KMS-11 (cell line): ENCODE data around the gene ACR.

ENCODE experiments used
- H2AFZ ChIP-seq: fragments of 200-600 bp; sonication (generic); 2 replicates; pipeline ENCODE4 v1.6.1; 2016; ENCODE audit warnings: antibody characterized with exemption, mixed run types, low read depth
- H3K27ac ChIP-seq: fragments of 200-600 bp; sonication (generic); 2 replicates; pipeline ENCODE4 v1.6.1; 2016; ENCODE audit warnings: mild to moderate bottlenecking, mixed run types
- H3K27me3 ChIP-seq: fragments of 200-600 bp; sonication (generic); 2 replicates; pipeline ENCODE4 v1.6.1; 2017; ENCODE audit warnings: mild to moderate bottlenecking, low read depth, mixed run types, moderate library complexity; ENCODE audit not compliant: insufficient read depth
- H3K36me3 ChIP-seq: fragments of 200-600 bp; sonication (generic); 2 replicates; pipeline ENCODE4 v1.6.1; 2017; ENCODE audit warnings: mild to moderate bottlenecking, mixed run types; ENCODE audit not compliant: insufficient read depth
- H3K4me1 ChIP-seq: fragments of 200-600 bp; sonication (generic); 2 replicates; pipeline ENCODE4 v1.6.1; 2016; ENCODE audit warnings: mild to moderate bottlenecking, low read depth, mixed run types; ENCODE audit not compliant: poor library complexity, severe bottlenecking
- H3K4me2 ChIP-seq: fragments of 200-600 bp; sonication (generic); 2 replicates; pipeline ENCODE4 v1.7.0; 2016; ENCODE audit warnings: mild to moderate bottlenecking, mixed run types
- H3K4me3 ChIP-seq: fragments of 200-600 bp; sonication (generic); IDR thresholded peaks from 2 replicates; pipeline ENCODE4 v1.6.1; 2017; ENCODE audit warnings: low read depth, low read length, mixed read lengths; ENCODE audit not compliant: insufficient read depth
- H3K79me2 ChIP-seq: fragments of 200-600 bp; sonication (generic); 2 replicates; pipeline ENCODE4 v1.6.1; 2016; ENCODE audit warnings: low read depth, mixed run types; ENCODE audit not compliant: insufficient read depth
- H3K9ac ChIP-seq: fragments of 200-600 bp; sonication (generic); 2 replicates; pipeline ENCODE4 v1.6.1; 2016; ENCODE audit warnings: mild to moderate bottlenecking, mixed run types
- H4K20me1 ChIP-seq: fragments of 200-600 bp; sonication (generic); 2 replicates; pipeline ENCODE4 v1.6.1; 2016; ENCODE audit warnings: mild to moderate bottlenecking, mixed run types; ENCODE audit not compliant: insufficient read depth
- CTCF ChIP-seq: fragments of 200-600 bp; sonication (generic); conservative IDR thresholded peaks from 2 replicates; pipeline ENCODE4 v1.6.1; 2017; ENCODE audit warnings: low read depth, mild to moderate bottlenecking, antibody characterized with exemption, low read length, moderate library complexity, mixed read lengths

ACR gene

GRCh38 chr22:50708996-50709395 is 29.0 kb upstream of the ACR start:
- TF ChIP-seq CTCF, result no peak
- H3K9ac ChIP-seq, result no peak overlapping the region
- no peak overlapping the region for H3K4me3 ChIP-seq
- H3K36me3 ChIP-seq, result no peaks in the 10 kb centered on the region
- no peaks in the 10 kb centered on the region for H3K4me1 ChIP-seq
- H3K4me2 ChIP-seq, result no peak overlapping the region
- no peaks in the 10 kb centered on the region for H4K20me1 ChIP-seq
- H3K79me2 ChIP-seq, result no peaks in the 10 kb centered on the region
- 0 out of 2 replicates have a peak, but pooled peaks cover 3% of the 10 kb centered on the region for H3K27me3 ChIP-seq
- H3K27ac ChIP-seq, result no peak overlapping the region
- no peak overlapping the region for H2AFZ ChIP-seq

GRCh38 chr22:50710221-50710620 is 27.8 kb upstream of the ACR start:
- Histone ChIP-seq H4K20me1 (no peaks in the 10 kb centered on the region), H3K79me2 (no peaks in the 10 kb centered on the region), H3K27me3 (0 out of 2 replicates have a peak, but pooled peaks cover 3% of the 10 kb centered on the region), H3K9ac (no peak overlapping the region), H2AFZ (no peak overlapping the region), H3K4me1 (no peaks in the 10 kb centered on the region), H3K4me2 (no peak overlapping the region), H3K27ac (no peak overlapping the region), H3K36me3 (no peaks in the 10 kb centered on the region), H3K4me3 (no peak overlapping the region)
- no peak for TF ChIP-seq CTCF

- no peak overlapping the region for H3K4me3 ChIP-seq
- no peaks in the 10 kb centered on the region for H3K4me1 ChIP-seq
- H3K79me2 ChIP-seq, result no peaks in the 10 kb centered on the region
- H3K9ac ChIP-seq, result no peak overlapping the region
- H3K27me3 ChIP-seq, result 0 out of 2 replicates have a peak, but pooled peaks cover 3% of the 10 kb centered on the region
- no peak overlapping the region for H3K27ac ChIP-seq
- no peak overlapping the region for H3K4me2 ChIP-seq
- H2AFZ ChIP-seq, result no peak overlapping the region
- no peaks in the 10 kb centered on the region for H4K20me1 ChIP-seq
- no peak for TF ChIP-seq CTCF
- H3K36me3 ChIP-seq, result no peaks in the 10 kb centered on the region
Observed at GRCh38 chr22:50710886-50711285, 27.1 kb upstream of the ACR start.

GRCh38 chr22:50711446-50712340 is 26.3 kb upstream of the ACR start:
- Histone ChIP-seq H3K9ac (no peak overlapping the region), H3K27me3 (peaks cover 3% of the 10 kb centered on the region; the same call in 1 of the 2 replicates), H3K4me2 (no peak overlapping the region), H2AFZ (no peak overlapping the region), H3K4me3 (no peak overlapping the region), H3K36me3 (no peaks in the 10 kb centered on the region), H4K20me1 (no peaks in the 10 kb centered on the region), H3K27ac (no peak overlapping the region), H3K79me2 (no peaks in the 10 kb centered on the region), H3K4me1 (no peaks in the 10 kb centered on the region)
- no peak for TF ChIP-seq CTCF
